AG04450 (cell line): ENCODE measurements around the gene SLC5A10. TPM values are rescaled to one million over a fixed set of nuclear protein-coding genes. Genes with fewer than 3 reads are reported as not detected.
"Not testable (repeated sequence)": the region's sequence is repeated elsewhere in the genome, so short reads cannot be mapped to it uniquely, and the experiment has no call there.

Source experiments
- CTCF ChIA-PET: fragments of 300-600, 350-600 bp; formaldehyde crosslinking; extraction: SDS; loops from one replicate; lab custom pipeline; 2022; ENCODE audit warnings: antibody characterized with exemption, inconsistent platforms; lab: Charles Lee
- POLR2A ChIA-PET: fragments of 350-600 bp; formaldehyde crosslinking; extraction: SDS; loops from one replicate; lab custom pipeline; 2021; ENCODE audit warnings: antibody characterized with exemption, inconsistent platforms; lab: Yijun Ruan, JAX
- DNase-seq: peaks from one replicate; pipeline ENCODE4 v3.0.0-alpha.2; 2011; ENCODE audit warnings: low read depth, low spot score
- H3K27ac ChIP-seq: one replicate; pipeline ENCODE4 v1.5.1; 2012; ENCODE audit warnings: low read depth, low read length, control low read depth
- H3K27me3 ChIP-seq: one replicate; pipeline ENCODE4 v1.6.0; 2012; ENCODE audit warnings: low read length; ENCODE audit not compliant: control insufficient read depth, insufficient read depth
- H3K4me3 ChIP-seq: 2 replicates; pipeline ENCODE4 v1.5.1; 2011; ENCODE audit warnings: mild to moderate bottlenecking, low read depth, low read length, control low read depth
- H3K9me3 ChIP-seq: 2 replicates; pipeline ENCODE4 v1.5.1; 2012; ENCODE audit warnings: low read length; ENCODE audit not compliant: control insufficient read depth, insufficient read depth
- CTCF ChIP-seq: IDR thresholded peaks from 2 replicates; pipeline ENCODE4 v1.5.1; 2011; ENCODE audit warnings: low read depth, low read length, control low read depth, inconsistent platforms
- polyA plus RNA-seq: library from polyadenylated mRNA; depleted of rRNA; stranded (reverse); fragments of >200 nt; gene quantifications from 2 replicates; pipeline ENCODE4 v1.2.3, GENCODE V29; 2011

SLC5A10 gene
- polyA plus RNA-seq, 1 experiment: not detected

- POLR2A ChIA-PET: no interaction called here
- H3K4me3 ChIP-seq: no peak overlapping the region
- no peak for DNase-seq
- H3K27ac ChIP-seq: no peak overlapping the region
- H3K9me3 ChIP-seq: no peaks in the 10 kb centered on the region
- CTCF ChIA-PET: interaction anchor here (1.1 kb wide), 1 partner anchor 10 kb away, joined by 6 read pairs; no protein-coding TSS in a partner anchor
- TF ChIP-seq CTCF: no peak
- peaks cover 27% of the 10 kb centered on the region for H3K27me3 ChIP-seq
Measured at GRCh38 chr17:18950944-18951905, 740 bp upstream of the SLC5A10 start.

GRCh38 chr17:18953231-18953728 is 1.3 kb downstream of the SLC5A10 start:
- ChIA-PET CTCF (no interaction called here), POLR2A (no interaction called here)
- TF ChIP-seq CTCF: no peak
- no peak for DNase-seq
- H3K4me3 ChIP-seq: no peak overlapping the region
- no peak overlapping the region for H3K27ac ChIP-seq
- no peaks in the 10 kb centered on the region for H3K9me3 ChIP-seq
- H3K27me3 ChIP-seq: peaks cover 19% of the 10 kb centered on the region

- CTCF ChIA-PET: no interaction called here
- POLR2A ChIA-PET: no interaction called here
- Histone ChIP-seq H3K4me3 (no peak overlapping the region), H3K27me3 (peaks cover 14% of the 10 kb centered on the region), H3K9me3 (no peaks in the 10 kb centered on the region; the same call in 1 of the 2 replicates), H3K27ac (no peak overlapping the region)
- no peak for TF ChIP-seq CTCF
- DNase-seq: no peak
Measured at GRCh38 chr17:18954321-18954720, 2.4 kb downstream of the SLC5A10 start.

- Histone ChIP-seq H3K9me3 (no peaks in the 10 kb centered on the region; the same call in 1 of the 2 replicates), H3K27ac (no peak overlapping the region), H3K27me3 (peaks cover 11% of the 10 kb centered on the region), H3K4me3 (no peak overlapping the region)
- TF ChIP-seq CTCF: no peak
- POLR2A ChIA-PET: no interaction called here
- CTCF ChIA-PET: no interaction called here
- no peak for DNase-seq
Measured at GRCh38 chr17:18955009-18955408, 3.0 kb downstream of the SLC5A10 start.

GRCh38 chr17:18956021-18956420 is 4.1 kb downstream of the SLC5A10 start:
- H3K27me3 ChIP-seq, H3K27ac ChIP-seq, POLR2A ChIA-PET, H3K4me3 ChIP-seq, CTCF ChIA-PET, DNase-seq, H3K9me3 ChIP-seq: not testable (repeated sequence)
